Karpas-422 (cell line): ENCODE data around the gene DPH1. TPM values are rescaled to one million over a fixed set of nuclear protein-coding genes. Genes with fewer than 3 reads are reported as not detected.

Experiments
- DNase-seq: peaks from one replicate; pipeline ENCODE4 v3.0.0-alpha.2; 2015
- H2AFZ ChIP-seq: fragments of 200-600 bp; sonication (generic); 2 replicates; pipeline ENCODE4 v1.6.1; 2014; ENCODE audit warnings: antibody characterized with exemption, low read length, mixed read lengths
- H3K27ac ChIP-seq: fragments of 200-600 bp; sonication (generic); 2 replicates; pipeline ENCODE4 v1.5.1; 2014; ENCODE audit warnings: mild to moderate bottlenecking, low read length, moderate library complexity
- H3K27me3 ChIP-seq: fragments of 200-600 bp; sonication (generic); 2 replicates; pipeline ENCODE4 v1.6.1; 2014; ENCODE audit warnings: low read length, mixed read lengths
- H3K36me3 ChIP-seq: fragments of 200-600 bp; sonication (generic); 2 replicates; pipeline ENCODE4 v1.6.1; 2014; ENCODE audit warnings: low read length, mixed read lengths; ENCODE audit not compliant: insufficient read depth
- H3K4me1 ChIP-seq: fragments of 200-600 bp; sonication (generic); 2 replicates; pipeline ENCODE4 v1.6.1; 2014; ENCODE audit warnings: mild to moderate bottlenecking, low read length, mixed read lengths
- H3K4me2 ChIP-seq: fragments of 200-600 bp; sonication (generic); 2 replicates; pipeline ENCODE4 v1.6.1; 2014; ENCODE audit warnings: low read length, low read depth, mild to moderate bottlenecking; ENCODE audit not compliant: poor library complexity, severe bottlenecking
- H3K4me3 ChIP-seq: fragments of 200-600 bp; sonication (generic); 2 replicates; pipeline ENCODE4 v1.5.1; 2014; ENCODE audit warnings: mild to moderate bottlenecking, antibody characterized with exemption, low read length, mixed read lengths
- H3K79me2 ChIP-seq: fragments of 200-600 bp; sonication (generic); 2 replicates; pipeline ENCODE4 v1.6.1; 2014; ENCODE audit warnings: mild to moderate bottlenecking, low read length, mixed read lengths
- H3K9ac ChIP-seq: fragments of 200-600 bp; sonication (generic); 2 replicates; pipeline ENCODE4 v1.6.0; 2014; ENCODE audit warnings: low read length
- H3K9me2 ChIP-seq: fragments of 200-600 bp; sonication (generic), shearing (Covaris generic); replicated peaks from 2 replicates; pipeline ENCODE4 v1.6.0; 2014; ENCODE audit warnings: mild to moderate bottlenecking, low read length, moderate library complexity; ENCODE audit not compliant: insufficient read depth
- H3K9me3 ChIP-seq: fragments of 300-700, 200-600 bp; sonication (generic); 2 replicates; pipeline ENCODE4 v1.6.1; 2014; ENCODE audit warnings: low read length, mixed read lengths
- H4K20me1 ChIP-seq: fragments of 200-600 bp; sonication (generic); 2 replicates; pipeline ENCODE4 v1.6.1; 2014; ENCODE audit warnings: mild to moderate bottlenecking, antibody characterized with exemption, low read length, low read depth; ENCODE audit not compliant: insufficient read depth
- total RNA-seq: library from RNA; depleted of rRNA; stranded (reverse); fragments of >200 nt; shearing (Covaris generic); gene quantifications from 2 replicates; pipeline ENCODE4 v1.2.3, GENCODE V29; 2014; ENCODE audit warnings: low replicate concordance

DPH1 gene
- total RNA-seq, 1 experiment from 2014 or later = 37.5 TPM

DNA sequence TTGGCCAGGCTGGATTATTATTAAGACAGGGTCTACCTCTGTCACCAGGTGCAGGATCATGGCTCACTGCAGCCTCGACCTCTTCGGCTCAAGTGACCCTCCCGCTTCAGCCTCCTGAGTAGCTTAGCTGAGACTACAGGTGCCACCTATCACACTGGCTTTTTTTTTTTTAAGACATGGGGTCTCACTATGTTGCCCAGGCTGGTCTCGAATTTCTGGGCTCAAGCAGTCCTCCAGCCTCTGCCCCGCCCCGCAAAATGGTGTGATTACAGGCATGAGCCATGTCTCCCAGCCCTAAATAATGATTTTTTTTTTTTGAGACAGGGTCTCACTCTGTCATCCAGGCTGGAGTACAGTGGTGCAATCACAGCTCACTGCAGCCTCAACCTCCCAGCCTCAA is 17.6 kb downstream of the DPH1 start:
- H3K4me3 ChIP-seq = no peak overlapping the region
- H3K4me2 ChIP-seq = no peak overlapping the region
- no peaks in the 10 kb centered on the region for H3K9me2 ChIP-seq
- H2AFZ ChIP-seq = no peak overlapping the region
- H3K79me2 ChIP-seq = peaks cover 5% of the 10 kb centered on the region; the same call in 1 of the 2 replicates
- H3K27ac ChIP-seq = no peak overlapping the region
- no peak overlapping the region for H3K9ac ChIP-seq
- peaks cover 11% of the 10 kb centered on the region for H3K36me3 ChIP-seq
- H4K20me1 ChIP-seq = peaks cover 5% of the 10 kb centered on the region; the same call in 1 of the 2 replicates
- H3K4me1 ChIP-seq = peaks cover 30% of the 10 kb centered on the region
- H3K9me3 ChIP-seq = no peaks in the 10 kb centered on the region
- DNase-seq = no peak
- H3K27me3 ChIP-seq = no peaks in the 10 kb centered on the region

DNA sequence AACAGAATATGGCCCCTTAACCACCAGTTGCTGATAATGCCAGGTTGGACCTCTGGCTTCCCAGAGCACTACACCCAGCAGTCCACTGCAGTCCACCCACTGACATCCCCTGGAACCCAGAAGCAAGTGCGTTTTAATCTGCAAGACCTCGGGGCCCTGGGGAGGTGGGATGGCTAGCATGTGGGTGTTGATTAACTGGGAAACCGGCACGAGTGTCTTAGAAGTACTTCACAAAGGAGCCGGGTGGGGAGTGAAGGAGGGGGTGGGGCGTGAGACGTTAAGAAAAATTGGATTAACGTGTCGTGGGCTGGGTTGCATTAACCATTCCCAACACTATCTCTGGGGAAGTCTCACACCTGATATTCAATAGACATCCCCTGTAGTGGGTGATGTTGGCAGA is 18.9 kb downstream of the DPH1 start:
- H3K9me3 ChIP-seq = no peaks in the 10 kb centered on the region
- no peaks in the 10 kb centered on the region for H3K36me3 ChIP-seq
- no peak overlapping the region for H2AFZ ChIP-seq
- DNase-seq = no peak
- no peak overlapping the region for H3K27ac ChIP-seq
- H3K9ac ChIP-seq = peak overlapping the region; percentile 70
- H3K79me2 ChIP-seq = no peaks in the 10 kb centered on the region
- peak overlapping the region; percentile 87; the same call in 1 of the 2 replicates for H3K4me3 ChIP-seq
- no peaks in the 10 kb centered on the region for H3K27me3 ChIP-seq
- peaks cover 5% of the 10 kb centered on the region; the same call in 1 of the 2 replicates for H4K20me1 ChIP-seq
- no peaks in the 10 kb centered on the region for H3K9me2 ChIP-seq
- peaks cover 31% of the 10 kb centered on the region for H3K4me1 ChIP-seq
- H3K4me2 ChIP-seq = peak overlapping the region; percentile 99

DNA sequence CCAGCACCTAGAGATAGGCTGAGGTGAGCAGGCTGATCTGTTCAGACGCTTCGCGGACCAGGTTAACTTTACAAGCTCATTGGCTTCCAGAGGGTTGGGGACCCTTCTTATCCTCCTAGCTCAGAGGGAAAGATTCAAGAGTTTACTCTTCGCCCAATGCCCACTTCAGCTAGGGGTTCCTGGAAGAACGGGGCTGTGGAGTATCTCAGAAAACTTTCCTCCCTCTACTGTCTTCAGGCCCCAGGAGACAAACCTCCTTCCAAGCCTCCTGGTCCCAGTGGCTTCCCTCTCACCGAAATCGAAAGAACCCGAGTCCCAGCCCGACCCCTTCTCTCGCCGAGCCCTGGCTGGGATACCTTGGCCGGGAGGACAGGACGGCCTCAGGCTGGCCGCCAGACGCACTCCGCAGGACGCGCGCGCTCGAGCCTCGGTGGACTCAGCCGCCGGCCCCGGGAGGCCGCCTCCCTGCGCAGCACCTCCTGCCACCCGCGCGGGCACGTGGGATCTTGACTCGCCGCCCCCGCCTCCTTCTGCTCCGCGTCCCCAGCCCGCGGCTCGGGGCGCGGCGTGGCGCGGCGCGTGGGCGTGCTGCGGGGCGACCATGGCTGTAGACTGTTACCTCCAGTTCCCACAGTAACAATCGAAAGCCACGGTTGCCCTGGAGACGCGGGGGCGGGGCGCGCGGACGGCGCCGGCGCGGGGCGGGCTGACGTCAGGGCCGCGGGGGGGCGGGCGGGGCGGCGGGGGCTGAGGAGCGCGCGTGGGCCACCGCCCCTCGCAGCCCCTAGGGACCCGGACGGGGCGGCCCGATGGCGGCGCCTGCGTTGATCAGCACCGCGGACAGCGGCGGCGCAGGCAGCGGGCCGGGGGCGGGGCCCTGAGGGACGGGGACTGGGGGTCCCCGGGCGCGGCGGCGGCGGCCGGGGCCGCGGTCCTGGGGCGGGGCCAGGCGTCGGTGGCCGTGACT is 19.7 kb downstream of the DPH1 start:
- DNase-seq = peak; percentile 96

DNA sequence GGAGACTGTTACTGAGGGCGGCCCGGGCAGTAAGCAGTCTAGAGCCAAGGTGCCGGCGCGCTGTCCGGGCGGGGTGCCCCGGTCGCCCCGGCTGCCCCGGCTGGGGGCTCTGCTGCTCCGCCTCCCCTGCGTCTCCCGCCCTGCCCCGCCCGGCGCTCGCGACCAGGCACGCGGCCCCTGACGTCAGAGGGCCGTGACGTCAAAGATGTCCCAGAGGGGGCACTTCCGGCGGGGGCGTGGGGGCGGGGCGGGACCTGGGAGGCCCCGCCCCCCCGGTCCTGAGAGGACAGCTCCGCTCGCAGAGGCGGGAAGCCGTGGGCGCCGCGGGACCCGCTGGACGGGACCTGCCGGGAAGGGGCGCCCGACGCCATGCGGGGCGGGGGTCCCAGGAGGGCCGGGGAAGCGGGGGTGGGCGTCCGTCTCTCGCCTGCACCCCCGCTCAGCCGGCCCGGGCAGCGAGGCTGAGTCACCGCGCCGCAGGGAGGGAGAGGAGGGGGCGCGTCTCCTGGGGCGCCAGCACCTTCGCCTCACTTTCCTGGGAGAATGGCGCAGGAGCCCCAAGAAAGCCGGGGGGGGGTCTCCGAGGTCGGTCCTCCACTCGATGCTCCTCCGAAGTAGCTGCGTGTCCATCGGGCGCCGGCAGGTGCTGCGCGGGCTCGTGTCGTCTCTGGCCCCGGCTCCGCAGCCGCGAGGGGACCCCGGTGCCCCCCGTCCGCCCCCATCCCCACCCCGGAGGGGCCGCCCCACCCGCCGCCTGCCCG is 20.5 kb downstream of the DPH1 start:
- peak; percentile 90 for DNase-seq
- Histone ChIP-seq H3K27me3 (no peaks in the 10 kb centered on the region), H2AFZ (no peak overlapping the region), H4K20me1 (peaks cover 5% of the 10 kb centered on the region; the same call in 1 of the 2 replicates), H3K4me1 (peaks cover 47% of the 10 kb centered on the region), H3K36me3 (no peaks in the 10 kb centered on the region), H3K27ac (no peak overlapping the region), H3K9me3 (no peaks in the 10 kb centered on the region), H3K9me2 (no peaks in the 10 kb centered on the region), H3K4me2 (peak overlapping the region; percentile 67), H3K4me3 (peak overlapping the region; percentile 59; the same call in 1 of the 2 replicates), H3K79me2 (no peaks in the 10 kb centered on the region), H3K9ac (peak overlapping the region; percentile 27; the same call in 1 of the 2 replicates)

More for the DNA sequence above, 19.7 kb downstream of the DPH1 start:
- H3K27ac ChIP-seq = no peak overlapping the region
- peaks cover 39% of the 10 kb centered on the region for H3K4me1 ChIP-seq
- H3K9me3 ChIP-seq = no peaks in the 10 kb centered on the region
- peak overlapping the region; percentile 87 for H3K4me3 ChIP-seq
- H3K4me2 ChIP-seq = peak overlapping the region; percentile 99
- H3K79me2 ChIP-seq = no peaks in the 10 kb centered on the region
- H2AFZ ChIP-seq = peak overlapping the region; percentile 93
- no peaks in the 10 kb centered on the region for H3K9me2 ChIP-seq
- H3K27me3 ChIP-seq = no peaks in the 10 kb centered on the region
- H3K36me3 ChIP-seq = no peaks in the 10 kb centered on the region
- peak overlapping the region; percentile 70 for H3K9ac ChIP-seq
- H4K20me1 ChIP-seq = peaks cover 5% of the 10 kb centered on the region; the same call in 1 of the 2 replicates

DNA sequence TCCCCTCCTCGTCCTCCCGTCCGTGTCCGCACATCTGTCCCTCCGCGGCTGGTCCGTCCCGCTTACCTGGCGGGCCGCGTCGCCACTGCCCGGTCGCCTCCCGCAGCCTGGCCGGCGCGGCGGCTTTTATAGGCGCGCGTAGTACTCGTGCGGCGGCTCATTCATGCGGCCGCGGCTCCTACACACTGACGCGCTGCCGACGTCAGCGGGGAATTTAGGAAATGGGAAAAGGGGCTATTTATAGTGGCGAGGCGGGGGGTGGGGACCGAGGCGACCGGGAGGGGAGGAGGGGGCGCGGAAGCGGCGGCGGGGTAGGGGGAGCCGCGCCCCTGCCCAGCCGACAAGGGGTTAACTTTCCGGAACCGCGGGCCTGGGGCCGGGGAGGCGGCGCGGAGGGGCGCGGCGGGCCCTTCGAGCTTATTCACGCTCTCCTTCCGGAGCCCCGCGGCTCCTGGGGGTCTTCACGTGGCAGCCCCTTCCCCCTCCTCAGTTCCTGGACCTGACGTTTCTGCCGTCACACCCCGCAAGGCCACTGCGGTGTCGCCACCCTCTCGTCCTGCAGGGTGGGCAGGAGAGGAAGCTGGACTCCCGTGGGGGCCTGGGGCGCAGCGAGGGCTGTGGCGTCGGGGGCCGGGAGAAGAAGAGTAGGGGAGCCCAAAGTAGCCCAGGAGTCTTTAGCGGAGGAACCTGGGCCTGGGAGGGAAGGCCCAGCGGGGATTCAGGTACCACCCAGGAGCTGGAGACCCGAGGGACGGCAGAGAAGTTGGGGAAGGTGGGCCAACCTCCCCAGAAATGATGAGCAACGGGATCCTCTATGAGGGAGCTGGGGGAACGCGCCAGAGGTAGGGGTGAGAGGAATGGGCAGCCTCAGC is 21.3 kb downstream of the DPH1 start:
- H3K27ac ChIP-seq = no peak overlapping the region
- H3K4me2 ChIP-seq = peak overlapping the region; percentile 67
- no peak overlapping the region for H2AFZ ChIP-seq
- peaks cover 51% of the 10 kb centered on the region for H3K4me1 ChIP-seq
- no peaks in the 10 kb centered on the region for H3K9me3 ChIP-seq
- H4K20me1 ChIP-seq = peaks cover 6% of the 10 kb centered on the region; the same call in 1 of the 2 replicates
- H3K9ac ChIP-seq = peak overlapping the region; percentile 27; the same call in 1 of the 2 replicates
- no peak for DNase-seq
- no peaks in the 10 kb centered on the region for H3K79me2 ChIP-seq
- H3K9me2 ChIP-seq = no peaks in the 10 kb centered on the region
- no peaks in the 10 kb centered on the region for H3K36me3 ChIP-seq
- peak overlapping the region; percentile 59; the same call in 1 of the 2 replicates for H3K4me3 ChIP-seq
- no peaks in the 10 kb centered on the region for H3K27me3 ChIP-seq

DNA sequence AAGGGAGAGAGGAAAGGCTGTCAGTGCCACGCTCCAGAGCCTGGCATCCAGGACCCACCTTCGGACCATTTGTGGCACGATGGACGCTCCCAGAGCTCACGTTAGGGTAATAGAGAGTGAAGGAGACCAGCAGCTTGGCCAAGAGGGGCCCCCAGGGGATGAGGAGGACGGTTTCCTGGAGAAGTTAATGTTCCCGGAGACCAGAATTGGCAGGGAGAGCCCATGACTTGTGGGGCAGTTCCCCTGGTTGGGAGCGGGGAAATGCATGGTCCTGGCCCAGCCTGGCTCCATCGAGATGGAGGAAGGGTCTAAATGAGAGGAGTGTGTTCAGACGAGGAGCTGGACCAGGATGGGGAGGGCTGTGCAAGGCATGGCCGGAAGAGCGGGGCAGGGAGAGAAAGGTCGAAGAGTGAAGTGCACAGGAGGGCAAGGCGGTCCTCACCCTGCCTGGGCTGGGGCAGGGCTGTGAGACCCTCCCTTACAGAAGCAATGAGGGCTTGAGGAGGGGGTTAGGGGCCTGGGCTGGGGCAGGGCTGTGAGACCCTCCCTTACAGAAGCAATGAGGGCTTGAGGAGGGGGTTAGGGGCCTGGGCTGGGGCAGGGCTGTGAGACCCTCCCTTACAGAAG is 22.1 kb downstream of the DPH1 start:
- peaks cover 10% of the 10 kb centered on the region; the same call in 1 of the 2 replicates for H4K20me1 ChIP-seq
- H3K4me2 ChIP-seq = no peak overlapping the region
- no peaks in the 10 kb centered on the region for H3K27me3 ChIP-seq
- no peaks in the 10 kb centered on the region for H3K79me2 ChIP-seq
- no peaks in the 10 kb centered on the region for H3K9me3 ChIP-seq
- H3K36me3 ChIP-seq = no peaks in the 10 kb centered on the region
- H2AFZ ChIP-seq = no peak overlapping the region
- no peak overlapping the region for H3K27ac ChIP-seq
- no peak overlapping the region for H3K4me3 ChIP-seq
- H3K4me1 ChIP-seq = peaks cover 53% of the 10 kb centered on the region
- no peaks in the 10 kb centered on the region for H3K9me2 ChIP-seq
- no peak overlapping the region for H3K9ac ChIP-seq
- DNase-seq = no peak
